HG03571 (cell line): ENCODE measurements around the gene DHCR24.
"Not testable (repeated sequence)": the region's sequence is repeated elsewhere in the genome, so short reads cannot be mapped to it uniquely, and the experiment has no call there.

Experiments
- ATAC-seq: cut with Tn5 transposase; IDR thresholded peaks from one replicate; pipeline ENCODE4 v1.9.1; 2021; ENCODE audit not compliant: unreplicated experiment

The DHCR24 gene, protein sequence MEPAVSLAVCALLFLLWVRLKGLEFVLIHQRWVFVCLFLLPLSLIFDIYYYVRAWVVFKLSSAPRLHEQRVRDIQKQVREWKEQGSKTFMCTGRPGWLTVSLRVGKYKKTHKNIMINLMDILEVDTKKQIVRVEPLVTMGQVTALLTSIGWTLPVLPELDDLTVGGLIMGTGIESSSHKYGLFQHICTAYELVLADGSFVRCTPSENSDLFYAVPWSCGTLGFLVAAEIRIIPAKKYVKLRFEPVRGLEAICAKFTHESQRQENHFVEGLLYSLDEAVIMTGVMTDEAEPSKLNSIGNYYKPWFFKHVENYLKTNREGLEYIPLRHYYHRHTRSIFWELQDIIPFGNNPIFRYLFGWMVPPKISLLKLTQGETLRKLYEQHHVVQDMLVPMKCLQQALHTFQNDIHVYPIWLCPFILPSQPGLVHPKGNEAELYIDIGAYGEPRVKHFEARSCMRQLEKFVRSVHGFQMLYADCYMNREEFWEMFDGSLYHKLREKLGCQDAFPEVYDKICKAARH

DNA sequence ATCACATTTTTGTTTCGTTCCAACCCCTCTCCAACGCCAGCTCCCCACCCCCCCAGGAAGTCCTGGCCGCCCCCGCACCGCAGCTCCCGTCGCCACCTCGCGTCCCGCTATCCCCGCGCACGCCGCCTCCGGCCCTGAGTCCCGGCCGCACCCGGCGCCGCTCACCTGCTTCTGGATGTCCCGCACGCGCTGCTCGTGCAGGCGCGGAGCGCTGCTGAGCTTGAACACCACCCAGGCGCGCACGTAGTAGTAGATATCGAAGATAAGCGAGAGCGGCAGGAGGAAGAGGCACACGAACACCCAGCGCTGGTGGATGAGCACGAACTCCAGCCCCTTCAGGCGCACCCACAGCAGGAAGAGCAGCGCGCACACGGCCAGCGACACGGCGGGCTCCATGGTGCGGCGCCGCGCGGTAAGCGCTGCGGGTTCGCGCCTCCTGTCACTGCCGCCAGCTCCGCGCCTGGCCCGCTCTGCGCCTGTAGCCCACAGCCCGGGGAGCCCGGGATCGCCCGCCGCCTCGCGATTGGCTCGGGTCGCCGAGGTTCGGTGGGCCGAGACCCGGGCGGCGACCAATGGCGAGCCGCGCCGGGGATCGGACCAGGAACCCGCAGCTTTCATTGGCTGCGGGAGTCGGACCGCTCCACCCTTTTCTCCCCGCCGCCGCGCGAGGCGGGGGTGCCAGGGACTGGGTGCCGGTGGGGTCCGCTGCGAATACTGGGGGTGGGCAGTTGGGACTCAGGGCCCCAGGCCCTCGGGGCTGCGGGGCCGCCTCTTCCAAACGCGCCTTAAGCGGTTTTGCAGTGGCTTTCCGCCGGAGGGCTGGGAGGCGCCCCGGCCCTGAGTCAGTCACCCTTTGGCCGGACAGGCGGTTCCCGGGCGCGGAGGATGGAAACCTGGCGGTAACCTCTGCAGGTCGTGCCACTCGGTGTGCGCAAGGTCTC lies at the start of gene DHCR24:
Gene DHCR24, minus strand, starts transcription at position 472 of the 941 bp plus-strand sequence. Its CDS starts 76 bp downstream, at position 396.
- peak; percentile 89 for ATAC-seq

DNA sequence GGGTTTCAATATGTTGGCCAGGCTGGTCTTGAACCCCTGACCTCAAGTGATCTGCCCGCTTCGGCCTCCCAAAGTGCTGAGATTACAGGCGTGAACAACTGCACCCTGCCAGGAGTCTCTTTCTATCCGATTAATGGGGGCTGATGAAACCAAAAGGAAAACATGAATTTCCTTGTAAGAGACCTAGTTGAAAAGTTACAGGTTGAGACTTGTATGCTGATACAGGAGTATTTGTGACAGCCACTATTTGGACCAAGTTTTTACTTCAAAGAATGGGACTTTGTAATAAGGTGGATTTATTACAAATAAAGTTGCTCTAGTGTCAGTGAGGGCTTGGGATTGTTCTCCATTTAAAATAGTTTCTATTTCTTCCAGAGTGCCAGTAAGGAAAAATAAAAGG lies 49.8 kb upstream of the DHCR24 start:
- no peak for ATAC-seq

DNA sequence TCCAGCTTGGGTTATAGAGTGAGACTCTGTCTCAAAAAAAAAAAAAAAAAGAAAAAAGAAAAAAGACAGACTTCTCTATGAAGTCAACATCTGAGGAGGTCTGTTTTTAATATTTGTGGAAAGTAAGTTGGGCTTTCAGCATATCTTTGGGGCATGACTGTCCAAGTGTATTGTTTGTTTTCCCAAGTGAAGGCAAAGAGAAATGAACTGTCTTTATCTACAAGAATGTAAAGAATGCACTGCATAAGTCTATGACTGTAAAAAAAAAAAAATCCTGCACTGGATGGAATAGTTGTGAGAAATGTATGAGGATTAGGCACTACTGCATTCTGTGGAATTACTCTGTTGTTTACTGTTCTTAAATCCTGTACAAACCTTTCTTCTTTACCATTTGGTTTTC lies 47.9 kb upstream of the DHCR24 start:
- ATAC-seq: no peak

DNA sequence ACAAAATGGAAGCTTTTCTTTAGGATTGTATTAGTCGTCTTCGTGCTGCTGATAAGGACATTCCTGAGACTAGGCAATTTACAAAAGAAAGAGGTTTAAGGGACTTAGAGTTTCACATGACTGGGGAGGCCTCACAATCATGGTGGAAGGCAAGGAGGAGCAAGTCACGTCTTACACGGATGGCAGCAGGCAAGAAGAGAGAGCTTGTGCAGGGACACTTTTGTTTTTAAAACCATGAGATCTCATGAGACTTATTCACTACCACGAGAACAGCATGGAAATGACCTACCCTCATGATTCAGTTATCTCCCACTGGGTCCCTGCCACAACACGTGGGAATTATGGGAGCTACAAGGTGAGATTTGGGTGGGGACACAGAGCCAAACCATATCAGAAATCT lies 47.1 kb upstream of the DHCR24 start:
- not testable (repeated sequence) for ATAC-seq

DNA sequence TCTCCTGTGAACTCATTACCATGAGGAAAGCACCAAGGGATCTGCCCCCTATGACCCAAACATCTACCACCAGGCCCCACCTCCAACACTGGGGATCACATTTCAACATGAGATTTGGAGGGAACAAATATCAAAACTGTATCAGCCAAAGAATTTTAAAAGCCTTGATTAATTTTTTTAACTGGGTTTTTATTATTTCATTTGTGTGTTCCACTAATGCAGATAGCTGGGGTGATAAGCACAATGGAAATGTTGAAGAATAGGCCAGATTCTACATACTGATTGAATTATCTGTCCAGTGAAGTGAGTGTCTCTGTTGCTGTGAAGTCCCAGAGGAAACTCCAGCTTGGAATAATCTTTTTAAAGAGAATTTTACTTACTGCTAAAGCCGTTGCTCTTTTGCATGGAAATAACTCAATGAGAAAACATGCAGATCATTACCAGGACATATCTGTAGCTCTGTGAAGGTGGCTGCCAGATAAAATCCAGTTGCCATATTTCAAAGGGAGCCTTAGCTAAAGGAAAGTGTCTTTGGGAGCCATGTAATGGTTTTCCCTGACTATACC lies 44.4 kb upstream of the DHCR24 start:
- ATAC-seq: no peak

DNA sequence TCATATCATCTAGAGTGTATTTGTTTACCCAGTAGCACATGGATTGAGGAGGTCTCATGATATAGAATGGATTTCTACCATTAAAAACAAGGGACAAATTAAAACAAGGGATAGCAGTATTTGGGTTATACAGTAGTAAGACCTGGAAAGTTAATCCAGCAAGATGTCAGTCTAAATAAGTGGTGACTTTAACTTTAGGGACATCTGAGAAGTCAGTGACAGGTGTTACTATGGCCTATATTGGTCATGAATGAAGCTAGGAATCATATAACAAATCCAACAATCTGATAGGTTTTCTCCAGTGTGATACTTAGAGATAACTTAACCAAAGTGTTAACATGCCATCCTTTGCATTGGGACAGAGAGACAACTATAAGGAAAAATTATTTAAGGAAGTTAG lies 42.7 kb upstream of the DHCR24 start:
- ATAC-seq: no peak

DNA sequence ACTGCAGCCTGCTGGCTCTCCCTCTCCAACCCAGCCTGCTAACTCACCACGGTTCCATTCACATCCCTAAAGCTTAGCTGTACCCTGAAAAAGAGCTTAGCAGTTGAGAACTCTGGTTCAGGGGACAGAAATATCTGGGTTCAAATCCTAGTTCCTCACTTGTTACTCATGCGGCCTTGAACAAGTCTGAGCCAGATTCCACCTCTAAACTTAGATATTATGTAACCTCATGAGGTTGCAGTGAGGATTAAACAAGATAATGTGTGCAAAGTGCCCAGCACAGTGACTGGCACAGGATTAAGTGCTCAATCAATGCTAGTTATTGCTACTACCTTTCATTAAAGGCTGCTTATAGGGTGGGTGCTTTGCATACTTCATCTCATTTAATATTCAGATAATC lies 41.3 kb upstream of the DHCR24 start:
- no peak for ATAC-seq

DNA sequence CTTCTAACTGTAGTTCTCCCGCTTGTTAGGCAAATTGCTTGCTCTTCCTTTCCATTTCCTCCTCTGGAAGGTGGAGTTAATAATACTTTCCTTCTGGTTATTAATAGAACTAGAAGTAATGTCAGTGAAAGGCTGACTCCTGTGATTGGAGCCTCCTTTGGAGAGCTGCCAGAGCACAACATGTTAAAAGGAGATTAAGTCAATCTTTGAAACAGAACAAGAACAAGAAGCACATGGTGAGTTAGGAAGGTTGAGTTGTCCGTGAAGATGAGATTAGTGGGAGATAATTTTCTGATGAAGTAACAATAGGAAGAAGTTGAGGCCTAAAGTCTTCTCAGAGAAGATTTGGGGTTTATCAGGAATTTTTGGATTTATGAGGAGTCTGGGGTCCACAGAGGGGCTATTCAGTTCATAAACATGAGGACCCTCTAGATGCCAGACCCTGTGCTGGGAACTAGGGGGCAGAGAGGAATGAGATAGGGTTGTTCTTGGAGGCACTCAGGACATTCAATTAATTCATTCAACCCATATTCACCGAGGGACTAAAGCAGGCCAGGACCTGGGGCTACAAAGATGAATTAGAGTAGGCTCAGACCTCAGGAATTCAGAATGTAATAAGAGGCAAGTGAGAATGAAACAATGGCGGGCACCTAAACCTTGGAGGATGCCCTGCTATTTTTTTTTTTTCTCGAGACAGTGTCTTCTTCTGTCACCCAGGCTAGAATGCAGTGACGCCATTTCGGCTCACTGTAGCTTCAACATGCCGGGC lies 40.7 kb upstream of the DHCR24 start:
- ATAC-seq: no peak

DNA sequence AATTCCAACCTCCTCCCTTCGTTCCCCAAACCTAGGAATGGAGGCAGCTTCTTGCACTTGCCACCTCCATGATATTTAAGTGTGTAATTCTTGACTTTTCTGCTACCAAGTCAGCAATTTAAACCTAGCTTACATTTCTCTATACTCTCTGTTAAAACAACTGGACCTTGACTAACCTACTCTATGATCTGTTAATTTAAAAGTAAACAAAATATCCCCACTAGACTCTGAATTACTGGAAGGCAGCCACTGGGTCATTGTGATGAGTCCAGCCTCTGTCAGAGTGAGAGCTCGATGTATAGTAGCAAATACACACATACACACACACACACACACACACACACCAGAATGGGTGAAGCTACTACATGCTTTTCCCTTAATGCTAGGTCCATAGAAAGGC lies 40.0 kb upstream of the DHCR24 start:
- ATAC-seq: no peak

DNA sequence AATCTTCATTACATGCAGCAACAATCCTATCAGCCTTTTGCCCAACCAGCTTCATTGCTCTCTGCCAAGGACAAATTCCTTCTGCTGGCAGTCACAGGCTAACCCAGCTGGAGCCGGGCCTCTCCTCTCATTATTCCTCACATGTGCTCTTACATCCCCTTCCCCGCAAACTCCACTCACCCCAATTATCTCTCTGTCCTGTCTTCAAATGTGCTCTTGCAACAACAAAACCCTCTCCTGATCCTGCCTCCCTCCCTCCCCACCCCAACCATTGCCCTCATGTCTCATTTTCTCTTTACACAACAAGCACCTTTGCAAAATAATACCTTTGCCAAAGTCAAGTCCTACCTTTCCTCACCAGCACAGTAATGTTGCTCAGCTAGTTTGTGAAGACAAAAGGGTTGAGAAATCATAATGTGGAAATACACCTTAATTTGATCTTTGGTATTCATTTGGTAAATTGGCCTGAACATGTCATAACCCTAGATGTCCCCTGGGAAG lies 36.0 kb upstream of the DHCR24 start:
- no peak for ATAC-seq

DNA sequence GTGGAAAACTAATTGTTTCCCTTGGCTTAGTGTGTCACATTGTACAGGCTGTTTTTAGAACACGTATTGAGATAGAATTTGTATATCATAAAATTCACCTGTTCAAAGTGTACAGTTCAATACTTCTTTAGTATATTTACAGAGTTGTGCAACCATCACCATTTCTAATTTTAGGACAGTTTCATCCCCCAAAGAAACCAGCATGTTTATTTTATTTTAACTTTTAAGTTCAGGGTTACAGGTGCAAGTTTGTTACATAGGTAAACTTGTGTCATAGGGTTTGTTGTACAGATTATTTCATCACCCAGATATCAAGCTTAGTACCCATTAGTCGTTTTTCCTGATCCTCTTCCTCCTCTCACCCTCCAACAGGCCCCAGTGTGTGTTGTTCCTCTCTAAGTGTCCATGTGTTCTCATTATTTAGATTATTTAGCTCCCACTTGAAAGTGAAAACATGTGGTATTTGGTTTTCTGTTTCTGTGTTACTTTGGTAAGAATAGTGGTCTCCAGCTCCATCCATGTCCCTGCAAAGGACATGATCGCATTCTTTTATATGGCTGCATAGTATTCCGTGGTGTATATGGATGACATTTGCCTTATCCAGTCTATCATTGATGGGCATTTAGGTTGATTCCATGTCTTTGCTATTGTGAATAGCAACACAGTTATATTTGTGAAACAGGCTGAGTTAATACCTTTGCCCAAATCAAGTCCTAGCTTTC lies 35.2 kb upstream of the DHCR24 start:
- ATAC-seq: no peak

DNA sequence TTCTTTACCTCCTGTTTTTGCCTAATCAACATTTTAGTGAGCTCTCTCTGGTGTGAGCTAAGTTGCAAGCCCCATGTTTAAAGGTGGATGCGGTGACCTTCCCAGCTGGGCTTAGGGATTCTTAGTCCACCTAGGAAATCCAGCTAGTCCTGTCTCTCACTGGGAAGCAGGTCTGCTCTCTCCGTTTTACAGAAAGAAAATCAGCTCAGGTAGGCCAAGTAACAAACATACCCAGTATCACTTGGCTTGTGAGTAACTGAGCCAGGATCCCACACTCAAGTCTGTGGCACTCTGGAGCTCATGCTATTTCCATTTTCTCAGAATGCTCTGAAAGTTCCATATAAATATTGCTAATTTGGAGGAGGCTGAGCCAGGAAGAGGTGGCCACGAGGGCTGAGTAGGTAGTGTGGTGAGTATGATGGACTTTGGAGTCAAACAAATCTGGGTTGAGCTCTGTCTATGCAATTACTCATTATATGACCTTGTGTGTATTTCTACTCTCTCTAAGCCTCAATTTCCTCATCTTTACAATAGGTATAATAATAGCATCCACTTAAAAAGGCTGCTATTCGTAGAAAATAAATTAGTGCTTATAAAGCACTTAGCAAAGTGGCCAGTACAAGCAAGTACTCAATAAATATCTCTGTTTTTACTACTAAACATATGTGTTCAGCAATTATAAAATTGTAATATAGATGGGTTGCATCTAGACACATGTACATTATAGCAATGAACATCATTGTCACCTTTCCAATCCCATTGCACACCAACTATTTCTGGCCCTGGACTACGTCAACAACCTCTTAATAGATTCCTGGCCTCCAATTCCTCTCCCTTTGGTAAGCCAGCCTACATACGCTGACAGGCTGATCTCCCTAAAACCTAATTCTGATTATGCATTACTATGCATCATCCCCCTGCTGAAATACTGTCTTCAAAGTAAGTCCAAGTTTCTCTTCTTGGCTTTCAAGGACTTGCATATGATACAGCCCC lies 32.7 kb upstream of the DHCR24 start:
- ATAC-seq: no peak

DNA sequence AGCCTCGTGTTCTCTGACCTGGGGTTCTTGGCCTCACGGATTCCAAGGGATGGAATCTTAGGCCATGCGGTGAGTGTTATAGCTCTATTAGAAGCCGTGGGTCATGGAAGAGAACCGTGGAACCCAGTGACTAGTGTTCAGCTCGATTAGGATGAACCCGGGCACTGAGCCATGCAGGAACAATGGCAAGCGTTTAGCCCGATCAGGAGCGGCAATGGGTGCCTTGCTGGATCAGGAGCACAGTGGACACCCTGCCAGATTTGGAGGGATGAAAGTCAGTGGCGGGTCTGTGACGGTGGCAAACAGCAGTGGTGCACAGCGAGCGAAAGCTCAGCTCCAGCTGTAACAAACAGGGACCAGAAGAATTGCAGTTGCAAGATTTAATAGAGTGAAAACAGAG lies 24.1 kb upstream of the DHCR24 start:
- ATAC-seq: not testable (repeated sequence)

DNA sequence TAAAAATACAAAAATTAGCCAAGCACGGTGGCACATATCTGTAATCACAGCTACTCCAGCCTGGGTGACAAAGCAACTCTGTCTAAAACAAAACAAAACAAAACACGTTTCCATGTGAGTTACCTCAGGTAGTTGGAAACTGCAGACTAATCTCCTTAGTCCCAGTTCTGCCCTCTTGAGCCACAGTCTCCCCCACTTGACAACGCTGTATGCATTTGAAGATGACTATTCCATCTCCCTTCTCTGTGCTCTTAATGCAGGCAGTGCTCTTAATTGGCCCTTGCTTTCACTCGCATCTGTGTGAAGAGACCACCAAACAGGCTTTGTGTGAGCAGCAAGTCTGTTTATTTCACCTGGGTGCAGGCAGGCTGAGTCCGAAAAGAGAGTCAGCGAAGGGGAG lies 19.6 kb upstream of the DHCR24 start:
- no peak for ATAC-seq

DNA sequence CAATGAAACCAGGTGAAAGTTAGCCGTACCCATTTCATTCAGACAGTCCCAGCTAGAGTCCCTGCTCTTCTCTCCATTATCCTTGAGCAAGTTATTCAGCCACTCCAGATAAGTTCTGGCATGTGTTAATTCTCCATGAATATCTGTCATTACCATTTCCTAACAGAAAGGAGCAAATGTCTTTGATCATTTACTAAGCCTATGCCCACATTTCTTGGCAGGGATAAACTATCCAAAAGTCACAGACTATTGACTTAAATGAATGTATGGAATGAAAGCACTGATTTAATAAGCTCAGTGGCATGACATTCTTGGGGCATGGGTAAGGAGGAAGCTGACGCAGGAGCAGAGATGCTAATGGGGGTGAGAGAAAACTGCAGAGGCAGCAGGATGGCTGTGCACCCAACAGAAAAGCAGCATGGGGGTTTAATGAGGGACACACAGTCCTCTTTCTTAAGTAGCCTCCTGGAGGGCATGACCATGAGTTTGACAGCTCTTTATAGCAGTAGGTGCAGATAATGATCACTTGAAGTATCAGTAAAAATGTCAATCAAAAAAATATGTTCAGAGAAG lies 17.6 kb upstream of the DHCR24 start:
- ATAC-seq: no peak

DNA sequence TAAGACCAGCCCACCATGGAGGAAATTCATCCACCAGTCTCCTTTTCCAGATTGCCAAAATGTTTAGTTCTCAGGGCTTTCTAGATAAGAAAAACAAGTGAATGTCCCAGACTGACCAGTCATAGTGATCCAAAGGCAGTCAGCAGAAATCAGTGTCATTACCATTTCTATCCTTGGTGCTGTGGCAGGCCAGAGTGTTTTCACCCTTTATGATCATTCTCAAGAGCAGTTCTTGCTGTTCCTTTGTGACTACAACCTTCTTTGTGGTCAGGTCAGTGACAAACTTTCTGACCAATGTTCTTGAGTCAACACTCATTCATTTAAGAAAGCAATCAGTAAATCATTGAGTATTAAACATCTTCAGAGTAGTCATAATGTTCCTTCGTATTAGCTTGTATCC lies 7.3 kb upstream of the DHCR24 start:
- ATAC-seq: no peak

DNA sequence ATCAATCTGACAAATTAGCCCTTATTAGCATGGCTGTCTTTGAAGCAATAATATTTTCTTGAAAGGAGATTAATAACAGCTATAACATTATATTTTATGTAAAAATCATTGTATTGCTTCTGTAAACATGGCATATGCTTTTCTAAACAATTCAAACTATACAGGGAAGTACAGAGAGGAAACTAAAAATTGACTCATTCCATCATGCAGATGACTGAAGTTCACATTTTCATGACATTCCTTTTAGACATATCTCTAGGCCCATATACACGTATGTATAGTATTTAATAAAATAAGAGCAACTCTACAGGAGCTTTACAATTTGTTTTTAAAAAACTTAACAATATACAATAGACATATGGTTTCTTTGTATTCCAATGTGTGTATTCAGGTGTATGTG lies 5.6 kb upstream of the DHCR24 start:
- ATAC-seq: no peak

DNA sequence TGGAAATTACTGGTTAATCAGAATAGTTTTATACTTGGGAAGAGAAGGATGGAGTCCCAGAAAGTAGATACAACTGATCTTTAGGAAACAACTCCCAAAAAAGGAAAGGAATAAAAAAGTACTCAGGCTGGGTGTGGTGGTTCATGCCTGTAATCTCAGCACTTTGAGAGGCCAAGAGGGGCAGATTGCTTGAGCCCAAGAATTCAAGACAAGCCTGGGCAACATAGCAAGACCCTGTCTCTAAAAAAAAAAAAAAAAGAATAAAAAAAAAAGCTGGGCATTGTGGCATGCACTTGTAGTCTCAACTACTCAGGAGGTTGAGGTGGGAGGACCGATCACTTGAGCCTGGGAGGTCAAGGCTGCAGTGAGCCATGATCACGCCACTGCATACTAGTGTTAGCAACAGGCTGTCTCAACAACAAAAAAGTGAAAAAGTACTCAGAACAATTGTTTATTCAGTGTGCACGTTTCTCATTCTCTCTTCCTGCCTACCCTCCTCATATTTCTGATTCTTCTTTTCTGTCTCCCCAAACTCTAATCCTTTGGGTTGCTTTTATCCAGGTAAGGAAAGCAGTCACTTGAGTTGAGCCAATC lies 2.2 kb upstream of the DHCR24 start:
- no peak for ATAC-seq
